Calu3 (cell line): ENCODE results near the gene MAGOHB. TPM values are rescaled to one million over a fixed set of nuclear protein-coding genes. Genes with fewer than 3 reads are reported as not detected.

Source experiments
- BruUV-seq: library from RNA; stranded (reverse); fragments of 400-500 nt; replicated peaks from 2 replicates; lab custom pipeline; 2021; lab: Mats Ljungman, UMichigan
- CTCF ChIA-PET: fragments of 300-600 bp; sonication (Branson Sonifier 250); formaldehyde crosslinking; loops from one replicate; lab custom pipeline; 2022; ENCODE audit warnings: antibody characterized with exemption; lab: Charles Lee
- DNase-seq: peaks from one replicate; pipeline ENCODE4 v3.0.0; 2022
- H3K27ac Mint-ChIP-seq: one replicate; pipeline ENCODE4 v1.8.0; 2022; ENCODE audit warnings: mixed read lengths; ENCODE audit not compliant: unreplicated experiment
- H3K27me3 Mint-ChIP-seq: one replicate; pipeline ENCODE4 v1.8.0; 2022; ENCODE audit warnings: mixed read lengths; ENCODE audit not compliant: unreplicated experiment
- H3K36me3 Mint-ChIP-seq: one replicate; pipeline ENCODE4 v1.8.0; 2022; ENCODE audit warnings: mild to moderate bottlenecking, moderate library complexity, mixed read lengths; ENCODE audit not compliant: insufficient read depth, unreplicated experiment
- H3K4me1 Mint-ChIP-seq: one replicate; pipeline ENCODE4 v1.8.0; 2022; ENCODE audit warnings: mild to moderate bottlenecking, low read depth, mixed read lengths; ENCODE audit not compliant: unreplicated experiment
- H3K4me3 Mint-ChIP-seq: one replicate; pipeline ENCODE4 v1.8.0; 2022; ENCODE audit warnings: mild to moderate bottlenecking, low read depth, moderate library complexity, mixed read lengths; ENCODE audit not compliant: unreplicated experiment
- H3K9me3 Mint-ChIP-seq: one replicate; pipeline ENCODE4 v1.8.0; 2022; ENCODE audit warnings: low read depth, mixed read lengths; ENCODE audit not compliant: unreplicated experiment
- intact Hi-C: fragments of 100-400 bp; cut with micrococcal nuclease; formaldehyde crosslinking; loops from one replicate; pipeline ENCODE4 v1.10.0; 2022; ENCODE audit not compliant: unreplicated experiment
- total RNA-seq: library from RNA; stranded (reverse); gene quantifications from 2 replicates; pipeline ENCODE4 v1.2.3, GENCODE V29; 2022
- TF ChIP-seq, protein P1 (sequence below): fragments of 200-600 bp; IDR thresholded peaks from one replicate; pipeline ENCODE4 v1.8.0; 2022; ENCODE audit warnings: antibody characterized with exemption; ENCODE audit not compliant: unreplicated experiment

Gene MAGOHB
- total RNA-seq, 1 experiment from 2014 or later = 61.4 TPM

DNA sequence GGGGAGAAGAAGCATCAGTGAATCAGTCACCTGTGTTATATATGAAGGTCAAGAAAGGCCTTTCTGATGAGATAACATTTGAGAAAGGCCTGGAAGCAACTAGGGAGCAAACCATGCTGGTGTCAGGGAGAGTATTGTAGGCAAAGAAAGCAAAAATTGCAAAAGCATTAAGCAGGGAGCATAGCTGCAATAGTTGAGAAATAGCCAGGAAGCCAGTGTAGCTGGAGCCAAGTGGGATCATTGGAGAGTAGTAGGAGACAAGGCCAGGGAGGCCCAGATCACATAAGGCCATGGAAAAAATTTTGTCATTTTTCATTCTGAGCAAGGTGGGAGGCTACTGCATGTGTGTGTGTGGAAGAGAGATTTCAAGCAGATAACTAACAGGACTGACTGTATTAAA, 18.8 kb upstream of the MAGOHB start:
- CTCF ChIA-PET = no interaction called here

DNA sequence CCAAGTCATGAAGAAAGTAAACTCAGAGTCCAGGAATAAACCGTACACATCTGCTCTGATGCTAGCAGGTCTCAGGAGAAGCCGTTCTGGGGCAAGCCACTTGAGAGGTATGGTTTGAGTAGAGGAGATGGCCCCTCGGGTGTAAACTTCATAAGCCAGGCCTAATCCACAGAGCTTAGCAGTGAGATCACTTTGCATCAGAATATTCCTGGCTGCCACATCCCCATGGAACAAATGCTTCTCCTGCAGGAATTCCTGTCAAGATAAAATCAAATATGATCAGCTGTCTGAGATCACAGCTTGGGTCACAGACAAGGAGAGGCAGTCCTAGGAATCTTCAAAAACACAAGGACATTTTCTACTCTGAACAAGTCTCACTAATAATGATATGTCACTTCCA, 11.2 kb upstream of the MAGOHB start:
- no peak for DNase-seq
- H3K27ac Mint-ChIP-seq = no peak overlapping the region
- TF ChIP-seq, protein P1, sequence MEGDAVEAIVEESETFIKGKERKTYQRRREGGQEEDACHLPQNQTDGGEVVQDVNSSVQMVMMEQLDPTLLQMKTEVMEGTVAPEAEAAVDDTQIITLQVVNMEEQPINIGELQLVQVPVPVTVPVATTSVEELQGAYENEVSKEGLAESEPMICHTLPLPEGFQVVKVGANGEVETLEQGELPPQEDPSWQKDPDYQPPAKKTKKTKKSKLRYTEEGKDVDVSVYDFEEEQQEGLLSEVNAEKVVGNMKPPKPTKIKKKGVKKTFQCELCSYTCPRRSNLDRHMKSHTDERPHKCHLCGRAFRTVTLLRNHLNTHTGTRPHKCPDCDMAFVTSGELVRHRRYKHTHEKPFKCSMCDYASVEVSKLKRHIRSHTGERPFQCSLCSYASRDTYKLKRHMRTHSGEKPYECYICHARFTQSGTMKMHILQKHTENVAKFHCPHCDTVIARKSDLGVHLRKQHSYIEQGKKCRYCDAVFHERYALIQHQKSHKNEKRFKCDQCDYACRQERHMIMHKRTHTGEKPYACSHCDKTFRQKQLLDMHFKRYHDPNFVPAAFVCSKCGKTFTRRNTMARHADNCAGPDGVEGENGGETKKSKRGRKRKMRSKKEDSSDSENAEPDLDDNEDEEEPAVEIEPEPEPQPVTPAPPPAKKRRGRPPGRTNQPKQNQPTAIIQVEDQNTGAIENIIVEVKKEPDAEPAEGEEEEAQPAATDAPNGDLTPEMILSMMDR = no peak
- intact Hi-C loops = no loop called here
- CTCF ChIA-PET = no interaction called here
- H3K9me3 Mint-ChIP-seq = no peaks in the 10 kb centered on the region
- no peaks in the 10 kb centered on the region for H3K27me3 Mint-ChIP-seq
- H3K4me1 Mint-ChIP-seq = no peaks in the 10 kb centered on the region
- BruUV-seq = no TSS peak
- no peaks in the 10 kb centered on the region for H3K36me3 Mint-ChIP-seq
- H3K4me3 Mint-ChIP-seq = no peak overlapping the region

More for the DNA sequence above, 18.8 kb upstream of the MAGOHB start:
- H3K27me3 Mint-ChIP-seq = no peaks in the 10 kb centered on the region
- H3K4me3 Mint-ChIP-seq = no peak overlapping the region
- DNase-seq = no peak
- H3K4me1 Mint-ChIP-seq = peaks cover 11% of the 10 kb centered on the region
- intact Hi-C loops = no loop called here
- peaks cover 6% of the 10 kb centered on the region for H3K36me3 Mint-ChIP-seq
- TF ChIP-seq, protein P1 = no peak
- H3K9me3 Mint-ChIP-seq = no peaks in the 10 kb centered on the region
- no peak overlapping the region for H3K27ac Mint-ChIP-seq
- no TSS peak for BruUV-seq

DNA sequence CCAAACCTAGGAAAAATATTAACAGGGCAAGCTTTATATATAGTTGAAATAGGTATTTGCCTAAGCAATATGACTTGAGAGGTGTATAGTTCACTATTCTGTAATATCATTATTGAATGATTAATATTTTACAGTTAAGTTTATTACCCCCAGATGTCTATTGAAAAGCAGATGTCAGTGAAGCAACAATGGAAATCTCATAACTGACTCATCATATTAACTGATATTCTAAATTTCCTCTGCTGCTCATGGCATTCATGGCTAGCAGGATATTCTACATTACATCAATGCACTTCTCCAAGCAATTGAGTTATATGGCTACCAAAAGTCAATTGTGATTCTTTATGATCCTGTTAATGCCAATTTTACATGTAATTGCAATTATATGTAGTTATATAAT, 9.7 kb upstream of the MAGOHB start:
- intact Hi-C loops = no loop called here
- no TSS peak for BruUV-seq
- H3K27me3 Mint-ChIP-seq = no peaks in the 10 kb centered on the region
- DNase-seq = no peak
- H3K27ac Mint-ChIP-seq = no peak overlapping the region
- H3K4me3 Mint-ChIP-seq = no peak overlapping the region
- no peaks in the 10 kb centered on the region for H3K4me1 Mint-ChIP-seq
- CTCF ChIA-PET = no interaction called here
- no peaks in the 10 kb centered on the region for H3K9me3 Mint-ChIP-seq
- TF ChIP-seq, protein P1 = no peak
- no peaks in the 10 kb centered on the region for H3K36me3 Mint-ChIP-seq

DNA sequence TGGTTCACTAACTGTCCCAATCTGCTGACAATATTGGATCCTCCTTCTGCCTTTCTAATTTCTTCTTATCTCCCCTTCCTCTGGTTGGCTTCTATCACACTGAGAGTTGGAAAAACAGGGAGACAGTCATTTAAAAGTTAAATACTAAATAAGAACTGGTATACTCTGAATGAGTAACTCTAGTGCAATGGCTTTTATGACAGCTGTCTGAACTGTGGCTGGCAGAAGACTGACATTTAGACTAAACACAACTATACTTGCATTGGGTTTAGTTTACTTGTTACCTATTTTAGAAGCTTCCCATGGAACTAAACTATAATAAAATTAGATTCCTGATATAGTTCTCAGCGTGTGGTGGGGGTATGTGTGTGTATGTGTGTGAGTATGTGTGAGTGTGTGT, 7.9 kb upstream of the MAGOHB start:
- Mint-ChIP-seq H3K27ac (no peak overlapping the region), H3K4me3 (no peak overlapping the region), H3K4me1 (no peaks in the 10 kb centered on the region), H3K9me3 (no peaks in the 10 kb centered on the region), H3K27me3 (no peaks in the 10 kb centered on the region), H3K36me3 (no peaks in the 10 kb centered on the region)
- BruUV-seq = no TSS peak
- intact Hi-C loops = no loop called here
- TF ChIP-seq, protein P1 = no peak
- CTCF ChIA-PET = no interaction called here
- no peak for DNase-seq
